ENCODE results near the gene ZNF367.

ZNF367 gene

GRCh38 chr9:96436063-96436455, 17.9 kb upstream of the ZNF367 start:
- DNase-seq = no peak

- DNase-seq = no peak
These were observed 17.2 kb upstream of the ZNF367 start for GRCh38 chr9:96435345-96435744.

GRCh38 chr9:96430377-96430776, 12.2 kb upstream of the ZNF367 start:
- DNase-seq = no peak

GRCh38 chr9:96429732-96430131, 11.6 kb upstream of the ZNF367 start:
- DNase-seq = no peak

GRCh38 chr9:96425500-96426169, 7.5 kb upstream of the ZNF367 start:
- no peak for DNase-seq

GRCh38 chr9:96423985-96424336, 5.8 kb upstream of the ZNF367 start:
- no peak for DNase-seq

GRCh38 chr9:96423322-96423984, 5.3 kb upstream of the ZNF367 start:
- no peak for DNase-seq

GRCh38 chr9:96420468-96421219, 2.5 kb upstream of the ZNF367 start:
- peak; percentile 51 for DNase-seq

GRCh38 chr9:96419691-96419969, 1.5 kb upstream of the ZNF367 start:
- DNase-seq = no peak

GRCh38 chr9:96418920-96419690, 935 bp upstream of the ZNF367 start:
- DNase-seq = peak; percentile 87

GRCh38 chr9:96417661-96418082, 498 bp downstream of the ZNF367 start:
- DNase-seq = no peak

GRCh38 chr9:96417051-96417586, 1.1 kb downstream of the ZNF367 start:
- peak; percentile 95 for DNase-seq

- DNase-seq = peak; percentile 30
These were observed 4.6 kb downstream of the ZNF367 start for GRCh38 chr9:96413302-96414221.

- no peak for DNase-seq
These were observed 5.8 kb downstream of the ZNF367 start for GRCh38 chr9:96412174-96412913.

GRCh38 chr9:96411129-96411838, 6.9 kb downstream of the ZNF367 start:
- DNase-seq = no peak

- no peak for DNase-seq
These were observed 9.5 kb downstream of the ZNF367 start for GRCh38 chr9:96408409-96409280.

- DNase-seq = no peak
These were observed 17.8 kb downstream of the ZNF367 start for GRCh38 chr9:96400132-96400910.

GRCh38 chr9:96399325-96399633, 18.9 kb downstream of the ZNF367 start:
- no peak for DNase-seq
